GM23338 (cell line): ENCODE results near the gene TXLNG. TPM values are rescaled to one million over a fixed set of nuclear protein-coding genes. Genes with fewer than 3 reads are reported as not detected.

Source experiments
- ATAC-seq: fragments of 200-7000 bp; cut with Tn5 transposase; 3 replicates; pipeline ENCODE4 v1.9.1; 2020
- DNase-seq: peaks from one replicate; pipeline ENCODE4 v3.0.0-alpha.2; 2015; ENCODE audit warnings: low spot score
- H2AFZ ChIP-seq: fragments of 200-600 bp; sonication (generic); 2 replicates; pipeline ENCODE4 v1.8.0; 2016; ENCODE audit warnings: antibody characterized with exemption, mild to moderate bottlenecking, moderate library complexity
- H3F3A ChIP-seq: fragments of 200-600 bp; sonication (generic); replicated peaks from 2 replicates; pipeline ENCODE4 v1.8.0; 2017; ENCODE audit warnings: antibody characterized with exemption, mixed run types, low read depth
- H3K27ac ChIP-seq: fragments of 200-600 bp; sonication (generic); 2 replicates; pipeline ENCODE4 v1.6.1; 2016; ENCODE audit warnings: low read depth
- H3K27me3 ChIP-seq: fragments of 200-600 bp; sonication (generic); 2 replicates; pipeline ENCODE4 v1.8.0; 2016; ENCODE audit warnings: mild to moderate bottlenecking, mixed run types, moderate library complexity; ENCODE audit not compliant: insufficient read depth
- H3K36me3 ChIP-seq: fragments of 200-600 bp; sonication (generic); 2 replicates; pipeline ENCODE4 v1.8.0; 2016; ENCODE audit warnings: mild to moderate bottlenecking; ENCODE audit not compliant: insufficient read depth
- H3K4me1 ChIP-seq: fragments of 200-600 bp; sonication (generic); 2 replicates; pipeline ENCODE4 v1.8.0; 2016; ENCODE audit warnings: mild to moderate bottlenecking, moderate library complexity; ENCODE audit not compliant: insufficient read depth
- H3K4me2 ChIP-seq: fragments of 200-600 bp; sonication (generic); 2 replicates; pipeline ENCODE4 v1.7.1; 2017; ENCODE audit warnings: mixed run types
- H3K4me3 ChIP-seq: fragments of 200-600 bp; sonication (generic); 2 replicates; pipeline ENCODE4 v1.6.1; 2016; ENCODE audit warnings: mixed run types
- H3K79me2 ChIP-seq: fragments of 200-600 bp; sonication (generic); replicated peaks from 2 replicates; pipeline ENCODE4 v1.8.0; 2017; ENCODE audit warnings: mild to moderate bottlenecking; ENCODE audit not compliant: insufficient read depth
- H3K9me2 ChIP-seq: fragments of 200-600 bp; sonication (generic); 2 replicates; pipeline ENCODE4 v1.8.0; 2017; ENCODE audit not compliant: insufficient read depth
- H4K20me1 ChIP-seq: fragments of 200-600 bp; sonication (generic); replicated peaks from 2 replicates; pipeline ENCODE4 v1.8.0; 2017; ENCODE audit warnings: mild to moderate bottlenecking; ENCODE audit not compliant: insufficient read depth
- H3K27ac Mint-ChIP-seq: 2 replicates; pipeline ENCODE4 v1.8.0; 2020; ENCODE audit warnings: inconsistent platforms, mild to moderate bottlenecking, moderate library complexity, mixed read lengths
- H3K27me3 Mint-ChIP-seq: 3 replicates; pipeline ENCODE4 v1.8.0; 2022; ENCODE audit warnings: low read depth, mild to moderate bottlenecking, moderate library complexity, mixed read lengths, inconsistent platforms; ENCODE audit not compliant: insufficient read depth, poor library complexity
- H3K36me3 Mint-ChIP-seq: 3 replicates; pipeline ENCODE4 v1.8.0; 2021; ENCODE audit warnings: low read depth, mild to moderate bottlenecking, inconsistent platforms, moderate library complexity, mixed read lengths
- H3K4me1 Mint-ChIP-seq: 3 replicates; pipeline ENCODE4 v1.8.0; 2020; ENCODE audit warnings: mild to moderate bottlenecking, inconsistent platforms, mixed read lengths
- H3K4me3 Mint-ChIP-seq: 3 replicates; pipeline ENCODE4 v1.8.0; 2021; ENCODE audit warnings: moderate library complexity, mild to moderate bottlenecking, inconsistent platforms, mixed read lengths
- H3K9me3 Mint-ChIP-seq: 3 replicates; pipeline ENCODE4 v1.8.0; 2020; ENCODE audit warnings: moderate library complexity, mild to moderate bottlenecking, inconsistent platforms, mixed read lengths
- CTCF ChIP-seq, 2 experiments: fragments of 200-600 bp in 1 of 2; sonication (generic) in 1 of 2; conservative IDR thresholded peaks; 2 replicates each; pipeline versions ENCODE4 v1.5.1 to v1.6.1; 2016 to 2017; ENCODE audit warnings: antibody characterized with exemption in 2 of 2, low read depth in 2 of 2, mild to moderate bottlenecking in 2 of 2, moderate library complexity in 1 of 2
- EZH2phosphoT487 ChIP-seq: fragments of 200-600 bp; sonication (generic); IDR thresholded peaks from one replicate; pipeline ENCODE4 v1.8.1; 2018; ENCODE audit warnings: antibody characterized with exemption; ENCODE audit not compliant: unreplicated experiment
- POLR2AphosphoS5 ChIP-seq: IDR thresholded peaks from 2 replicates; pipeline ENCODE4 v1.6.1; 2016; ENCODE audit warnings: antibody characterized with exemption, low read depth
- REST ChIP-seq: IDR thresholded peaks from one replicate; pipeline ENCODE4 v1.6.1; 2018; ENCODE audit warnings: antibody characterized with exemption; ENCODE audit not compliant: unreplicated experiment
- STAT1 ChIP-seq: IDR thresholded peaks from one replicate; pipeline ENCODE4 v1.6.1; 2016; ENCODE audit warnings: antibody characterized with exemption; ENCODE audit not compliant: unreplicated experiment
- ZNF114 ChIP-seq: fragments of 250-450 bp; sonication (Bioruptor Pico); IDR thresholded peaks from 2 replicates; pipeline ENCODE4 v1.5.0; 2020; ENCODE audit warnings: mild to moderate bottlenecking, moderate library complexity
- ZNF331 ChIP-seq: fragments of 250-450 bp; sonication (Bioruptor Pico); IDR thresholded peaks from 2 replicates; pipeline ENCODE4 v1.5.0; 2020; ENCODE audit warnings: low read depth, mild to moderate bottlenecking, moderate library complexity
- polyA plus RNA-seq: library from polyadenylated mRNA; unstranded; fragments of >200 nt; fragmentation: Nextera tagmentation; extraction: Ambion mirVana; gene quantifications from 2 replicates; pipeline ENCODE4 v1.2.1, GENCODE V29; 2016
- total RNA-seq: library from RNA; depleted of rRNA; stranded (reverse); fragments of >200 nt; shearing (Covaris generic); gene quantifications from 2 replicates; pipeline ENCODE4 v1.2.3, GENCODE V29; 2014

The TXLNG gene
- total and polyA plus RNA-seq, 2 experiments from 2014 or later: 45.3 to 48.4 TPM

GRCh38 chrX:16796298-16796697 is 10.0 kb downstream of the TXLNG start:
- Histone ChIP-seq H3K27me3 (no peaks in the 10 kb centered on the region), H3K4me1 (no peaks in the 10 kb centered on the region), H3K4me3 (no peak overlapping the region), H3K4me2 (no peak overlapping the region), H4K20me1 (peaks cover under 1% of the 10 kb centered on the region; the same call in 1 of the 2 replicates), H3K27ac (no peak overlapping the region), H2AFZ (no peak overlapping the region), H3F3A (no peaks in the 10 kb centered on the region), H3K79me2 (peaks cover 95% of the 10 kb centered on the region), H3K36me3 (peaks cover 7% of the 10 kb centered on the region; the same call in 1 of the 2 replicates), H3K9me2 (no peaks in the 10 kb centered on the region)
- Mint-ChIP-seq H3K9me3 (no peaks in the 10 kb centered on the region), H3K27ac (no peak overlapping the region), H3K36me3 (peaks cover 43% of the 10 kb centered on the region), H3K4me3 (no peak overlapping the region), H3K27me3 (no peaks in the 10 kb centered on the region), H3K4me1 (no peaks in the 10 kb centered on the region)
- TF ChIP-seq REST: no peak
- TF ChIP-seq CTCF (conservative IDR thresholded peaks at IDR 0.05; ENCODE audit: low read depth in 2 of 2): no peak
- TF ChIP-seq POLR2AphosphoS5: no peak
- TF ChIP-seq ZNF114: no peak
- no peak for TF ChIP-seq ZNF331 (CRISPR knock-in tag)
- TF ChIP-seq EZH2phosphoT487: no peak
- DNase-seq (no peak), ATAC-seq (no peak)

GRCh38 chrX:16797358-16797757 is 11.1 kb downstream of the TXLNG start:
- H3K9me3 Mint-ChIP-seq: no peaks in the 10 kb centered on the region
- peaks cover 4% of the 10 kb centered on the region; the same call in 1 of the 2 replicates for H3K36me3 ChIP-seq
- no peaks in the 10 kb centered on the region for H3K27me3 Mint-ChIP-seq
- peaks cover 94% of the 10 kb centered on the region for H3K79me2 ChIP-seq
- no peak overlapping the region for H3K4me2 ChIP-seq
- H4K20me1 ChIP-seq: no peaks in the 10 kb centered on the region; the same call in 1 of the 2 replicates
- H3K36me3 Mint-ChIP-seq: peaks cover 40% of the 10 kb centered on the region
- H3K4me3 ChIP-seq: no peak overlapping the region
- no peak for DNase-seq
- H3F3A ChIP-seq: no peaks in the 10 kb centered on the region
- no peak overlapping the region for H2AFZ ChIP-seq
- H3K27me3 ChIP-seq: no peaks in the 10 kb centered on the region
- H3K27ac Mint-ChIP-seq: no peak overlapping the region
- ATAC-seq: no peak
- H3K9me2 ChIP-seq: no peaks in the 10 kb centered on the region
- no peak overlapping the region for H3K4me3 Mint-ChIP-seq
- no peak overlapping the region for H3K27ac ChIP-seq
- no peaks in the 10 kb centered on the region for H3K4me1 ChIP-seq
- H3K4me1 Mint-ChIP-seq: no peaks in the 10 kb centered on the region
- TF ChIP-seq EZH2phosphoT487 (no peak), STAT1 (no peak), REST (no peak)
